NCI-H146 treated with DMSO at 0.1 percent for 48 hours (cell line): Measurements from ENCODE around the gene ADGRD2.

Experiments used
- DNase-seq: peaks from one replicate; lab custom pipeline; 2025; ENCODE audit not compliant: unreplicated experiment; lab: John Stamatoyannopoulos, UW

ADGRD2 gene

GRCh38 chr9:124479371-124479770 is 29.1 kb downstream of the ADGRD2 start:
- no peak for DNase-seq

- DNase-seq = no peak
These were observed 29.8 kb downstream of the ADGRD2 start for GRCh38 chr9:124479947-124480620.

GRCh38 chr9:124480621-124480981 is 30.4 kb downstream of the ADGRD2 start:
- DNase-seq = peak; percentile 9

- no peak for DNase-seq
These were observed 30.9 kb downstream of the ADGRD2 start for GRCh38 chr9:124481115-124481514.

GRCh38 chr9:124482431-124483031 is 32.3 kb downstream of the ADGRD2 start:
- no peak for DNase-seq

- DNase-seq = no peak
These were observed 33.2 kb downstream of the ADGRD2 start for GRCh38 chr9:124483481-124483880.

- no peak for DNase-seq
These were observed 35.0 kb downstream of the ADGRD2 start for GRCh38 chr9:124485201-124485600.

GRCh38 chr9:124485936-124486335 is 35.7 kb downstream of the ADGRD2 start:
- no peak for DNase-seq

- no peak for DNase-seq
These were observed 36.6 kb downstream of the ADGRD2 start for GRCh38 chr9:124486778-124487259.

- DNase-seq = no peak
These were observed 37.3 kb downstream of the ADGRD2 start for GRCh38 chr9:124487260-124488182.

- DNase-seq = no peak
These were observed 38.5 kb downstream of the ADGRD2 start for GRCh38 chr9:124488641-124489210.

- no peak for DNase-seq
These were observed 39.0 kb downstream of the ADGRD2 start for GRCh38 chr9:124489222-124489621.

- no peak for DNase-seq
These were observed 39.8 kb downstream of the ADGRD2 start for GRCh38 chr9:124490004-124490403.

- no peak for DNase-seq
These were observed 41.1 kb downstream of the ADGRD2 start for GRCh38 chr9:124491049-124491975.

- DNase-seq = no peak
These were observed 42.6 kb downstream of the ADGRD2 start for GRCh38 chr9:124492818-124493217.

- DNase-seq = no peak
These were observed 43.0 kb downstream of the ADGRD2 start for GRCh38 chr9:124493218-124493617.

GRCh38 chr9:124493794-124494479 is 43.7 kb downstream of the ADGRD2 start:
- DNase-seq = no peak

- no peak for DNase-seq
These were observed 45.1 kb downstream of the ADGRD2 start for GRCh38 chr9:124495126-124496074.

- no peak for DNase-seq
These were observed 45.8 kb downstream of the ADGRD2 start for GRCh38 chr9:124496075-124496449.
